Measurements from ENCODE around the gene TRIM3.
A peak's percentile ranks its signal among the peaks of the same experiment; 100 is the strongest.

The TRIM3 gene

GRCh38 chr11:6437423-6437822, 36.3 kb downstream of the TRIM3 start:
- no peak for DNase-seq

GRCh38 chr11:6433998-6434660, 39.6 kb downstream of the TRIM3 start:
- no peak for DNase-seq

GRCh38 chr11:6431861-6432260, 41.9 kb downstream of the TRIM3 start:
- DNase-seq, result no peak

GRCh38 chr11:6427516-6427915, 46.2 kb downstream of the TRIM3 start:
- DNase-seq, result no peak

GRCh38 chr11:6420677-6421076, 53.1 kb downstream of the TRIM3 start:
- no peak for DNase-seq

GRCh38 chr11:6419009-6419631, 54.6 kb downstream of the TRIM3 start, which contains the start of gene APBB1:
TSS of gene APBB1 (minus strand) at chr11:6419094. CDS start at chr11:6411347, 7,747 bp downstream.
- DNase-seq, result peak; percentile 28 to 77 (median 46)

- DNase-seq, result peak in 1 of 4 experiments; percentile 16
Observed at GRCh38 chr11:6418557-6419008, 55.2 kb downstream of the TRIM3 start.

GRCh38 chr11:6417907-6418556, 55.7 kb downstream of the TRIM3 start:
- DNase-seq, result no peak

GRCh38 chr11:6415797-6416196, 57.9 kb downstream of the TRIM3 start:
- DNase-seq, result no peak

- no peak for DNase-seq
Observed at GRCh38 chr11:6414874-6415328, 58.8 kb downstream of the TRIM3 start.

- peak in 3 of 4 experiments; percentile 17 to 64 (median 55) for DNase-seq
Observed at GRCh38 chr11:6413791-6414201, 59.9 kb downstream of the TRIM3 start.

GRCh38 chr11:6411594-6412031, 62.1 kb downstream of the TRIM3 start:
- DNase-seq, result no peak

- no peak for DNase-seq
Observed at GRCh38 chr11:6410695-6411430, 62.9 kb downstream of the TRIM3 start.

- no peak for DNase-seq
Observed at GRCh38 chr11:6406370-6406769, 67.4 kb downstream of the TRIM3 start.

GRCh38 chr11:6405846-6406245, 67.9 kb downstream of the TRIM3 start:
- no peak for DNase-seq

- DNase-seq, result no peak
Observed at GRCh38 chr11:6405052-6405667, 68.6 kb downstream of the TRIM3 start.

- DNase-seq, result peak in 1 of 4 experiments; percentile 38
Observed at GRCh38 chr11:6404342-6405051, 69.2 kb downstream of the TRIM3 start.

GRCh38 chr11:6403539-6403938, 70.2 kb downstream of the TRIM3 start:
- DNase-seq, result no peak

GRCh38 chr11:6402561-6402981, 71.2 kb downstream of the TRIM3 start:
- peak in 2 of 4 experiments; percentile 49 to 60 for DNase-seq

GRCh38 chr11:6402061-6402470, 71.7 kb downstream of the TRIM3 start:
- DNase-seq, result no peak

- no peak for DNase-seq
Observed at GRCh38 chr11:6401464-6401863, 72.3 kb downstream of the TRIM3 start.

Measured in activated naive CD4-positive, alpha-beta T cell (primary cell).